IMR-90 (cell line): Measurements from ENCODE around the gene FBXO34.

Experiments
- CEBPB ChIP-seq: IDR thresholded peaks from 2 replicates; pipeline ENCODE4 v1.6.1; 2012; ENCODE audit warnings: low read depth, low read length, improper control_type of control experiment
- FOS ChIP-seq: fragments of 150-350 bp; IDR thresholded peaks from 2 replicates; pipeline ENCODE4 v1.6.1; 2016; ENCODE audit warnings: low read depth, low read length
- MAFK ChIP-seq: IDR thresholded peaks from 2 replicates; pipeline ENCODE4 v1.6.1; 2012; ENCODE audit warnings: low read depth, low read length, improper control_type of control experiment
- MAZ ChIP-seq: IDR thresholded peaks from 2 replicates; pipeline ENCODE4 v1.6.1; 2012; ENCODE audit warnings: low read depth, mild to moderate bottlenecking, low read length, improper control_type of control experiment, moderate library complexity, borderline replicate concordance
- MXI1 ChIP-seq: IDR thresholded peaks from 2 replicates; pipeline ENCODE4 v1.6.1; 2012; ENCODE audit warnings: low read depth, mild to moderate bottlenecking, low read length, moderate library complexity, borderline replicate concordance
- POLR2A ChIP-seq: IDR thresholded peaks from 2 replicates; pipeline ENCODE4 v1.6.1; 2012; ENCODE audit warnings: mild to moderate bottlenecking, low read depth, low read length
- RAD21 ChIP-seq: IDR thresholded peaks from 2 replicates; pipeline ENCODE4 v1.6.1; 2012; ENCODE audit warnings: low read length, improper control_type of control experiment
- RFX5 ChIP-seq: IDR thresholded peaks from 2 replicates; pipeline ENCODE4 v1.8.0; 2012; ENCODE audit warnings: low read depth, mild to moderate bottlenecking, low read length, moderate library complexity
- SMC3 ChIP-seq: fragments of 150-350 bp; IDR thresholded peaks from 2 replicates; pipeline ENCODE4 v1.6.1; 2016; ENCODE audit warnings: low read depth, mild to moderate bottlenecking, antibody characterized with exemption, low read length, moderate library complexity
- TF ChIP-seq, protein P1 (sequence below): conservative IDR thresholded peaks from 2 replicates; pipeline ENCODE4 v1.5.1; 2012; ENCODE audit warnings: mild to moderate bottlenecking, low read depth, low read length, improper control_type of control experiment
- TF ChIP-seq, protein P2 (sequence below): fragments of 150-350 bp; IDR thresholded peaks from 2 replicates; pipeline ENCODE4 v1.6.1; 2017; ENCODE audit warnings: mild to moderate bottlenecking, antibody characterized with exemption, low read length, low read depth

DNA sequence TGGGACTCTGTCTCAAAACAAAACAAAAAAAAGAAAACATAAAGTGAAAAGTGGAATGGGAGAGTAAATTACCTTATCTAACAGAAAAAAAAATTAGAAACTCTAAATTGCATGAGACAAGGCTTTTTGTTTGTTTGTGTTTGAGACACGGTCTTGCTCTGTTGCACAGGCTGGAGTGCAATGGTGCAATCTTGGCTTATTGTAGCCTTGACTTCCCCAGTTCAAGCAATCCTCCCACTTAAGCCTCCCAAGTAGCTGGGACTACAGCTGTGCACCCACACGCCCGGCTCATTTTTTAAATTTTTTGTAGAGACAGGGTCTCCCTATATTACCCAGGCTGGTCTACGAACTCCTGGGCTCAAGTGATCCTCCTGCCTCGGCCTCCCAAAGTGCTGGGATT, 17.9 kb upstream of the FBXO34 start:
- TF ChIP-seq, protein P1, sequence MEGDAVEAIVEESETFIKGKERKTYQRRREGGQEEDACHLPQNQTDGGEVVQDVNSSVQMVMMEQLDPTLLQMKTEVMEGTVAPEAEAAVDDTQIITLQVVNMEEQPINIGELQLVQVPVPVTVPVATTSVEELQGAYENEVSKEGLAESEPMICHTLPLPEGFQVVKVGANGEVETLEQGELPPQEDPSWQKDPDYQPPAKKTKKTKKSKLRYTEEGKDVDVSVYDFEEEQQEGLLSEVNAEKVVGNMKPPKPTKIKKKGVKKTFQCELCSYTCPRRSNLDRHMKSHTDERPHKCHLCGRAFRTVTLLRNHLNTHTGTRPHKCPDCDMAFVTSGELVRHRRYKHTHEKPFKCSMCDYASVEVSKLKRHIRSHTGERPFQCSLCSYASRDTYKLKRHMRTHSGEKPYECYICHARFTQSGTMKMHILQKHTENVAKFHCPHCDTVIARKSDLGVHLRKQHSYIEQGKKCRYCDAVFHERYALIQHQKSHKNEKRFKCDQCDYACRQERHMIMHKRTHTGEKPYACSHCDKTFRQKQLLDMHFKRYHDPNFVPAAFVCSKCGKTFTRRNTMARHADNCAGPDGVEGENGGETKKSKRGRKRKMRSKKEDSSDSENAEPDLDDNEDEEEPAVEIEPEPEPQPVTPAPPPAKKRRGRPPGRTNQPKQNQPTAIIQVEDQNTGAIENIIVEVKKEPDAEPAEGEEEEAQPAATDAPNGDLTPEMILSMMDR: no peak
- TF ChIP-seq, protein P2, sequence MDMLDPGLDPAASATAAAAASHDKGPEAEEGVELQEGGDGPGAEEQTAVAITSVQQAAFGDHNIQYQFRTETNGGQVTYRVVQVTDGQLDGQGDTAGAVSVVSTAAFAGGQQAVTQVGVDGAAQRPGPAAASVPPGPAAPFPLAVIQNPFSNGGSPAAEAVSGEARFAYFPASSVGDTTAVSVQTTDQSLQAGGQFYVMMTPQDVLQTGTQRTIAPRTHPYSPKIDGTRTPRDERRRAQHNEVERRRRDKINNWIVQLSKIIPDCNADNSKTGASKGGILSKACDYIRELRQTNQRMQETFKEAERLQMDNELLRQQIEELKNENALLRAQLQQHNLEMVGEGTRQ: no peak
- TF ChIP-seq CEBPB (no peak), POLR2A (no peak), RFX5 (no peak), MAFK (no peak), MXI1 (no peak), SMC3 (no peak), RAD21 (no peak), MAZ (no peak), FOS (no peak)
